SK-N-SH (cell line): ENCODE results near the gene TBC1D19. TPM values are rescaled to one million over a fixed set of nuclear protein-coding genes. Genes with fewer than 3 reads are reported as not detected.
A peak's percentile ranks its signal among the peaks of the same experiment; 100 is the strongest.

Source experiments
- CTCF ChIA-PET: fragments of 300-600, 350-600 bp; formaldehyde crosslinking; extraction: SDS; loops from one replicate; lab custom pipeline; 2021; lab: Yijun Ruan, JAX
- POLR2A ChIA-PET: fragments of 350-600 bp; sonication (Branson Sonifier 250); formaldehyde crosslinking; extraction: SDS; loops from one replicate; lab custom pipeline; 2020; ENCODE audit warnings: antibody characterized with exemption, inconsistent platforms; lab: Yijun Ruan, JAX
- DNase-seq: peaks from one replicate; pipeline ENCODE4 v3.0.0; 2012
- H2AFZ ChIP-seq: fragments of 200-600 bp; sonication (generic); 2 replicates; pipeline ENCODE4 v1.8.1; 2016; ENCODE audit warnings: antibody characterized with exemption, mild to moderate bottlenecking, low read depth
- H3F3A ChIP-seq: fragments of 200-600 bp; sonication (generic); replicated peaks from 2 replicates; pipeline ENCODE3; 2016; ENCODE audit warnings: antibody characterized with exemption, mild to moderate bottlenecking; ENCODE audit not compliant: insufficient read depth
- H3K27ac ChIP-seq, 2 experiments: fragments of 200-500 bp in 1 of 2; fragments of 200-600 bp in 1 of 2; sonication (Bioruptor generic) in 1 of 2; sonication (generic), shearing (Covaris generic) in 1 of 2; 2 replicates each; pipeline versions ENCODE4 v1.5.1 to v1.6.1; 2014 to 2016; ENCODE audit warnings: low read depth in 2 of 2, inconsistent platforms in 1 of 2, low read length in 1 of 2, mild to moderate bottlenecking in 1 of 2, mixed read lengths in 1 of 2
- H3K27me3 ChIP-seq: fragments of 200-600 bp; sonication (generic), shearing (Covaris generic); 2 replicates; pipeline ENCODE4 v1.6.1; 2016; ENCODE audit warnings: mixed run types; ENCODE audit not compliant: insufficient read depth
- H3K36me3 ChIP-seq, 2 experiments: fragments of 200-500 bp in 1 of 2; fragments of 200-600 bp in 1 of 2; sonication (Bioruptor generic) in 1 of 2; sonication (generic) in 1 of 2; replicated peaks in 1 of 2; 2 replicates each; pipeline versions ENCODE3 to v1.5.1; 2014 to 2016; ENCODE audit warnings: low read length in 1 of 2, mild to moderate bottlenecking in 1 of 2; ENCODE audit not compliant: insufficient read depth in 2 of 2, control insufficient read depth in 1 of 2
- H3K4me1 ChIP-seq, 2 experiments: fragments of 200-500 bp in 1 of 2; fragments of 200-600 bp in 1 of 2; sonication (Bioruptor generic) in 1 of 2; sonication (generic), shearing (Covaris generic) in 1 of 2; 2 replicates each; pipeline versions ENCODE4 v1.5.1 to v1.6.1; 2014 to 2016; ENCODE audit warnings: low read depth in 1 of 2, low read length in 1 of 2, mixed run types in 1 of 2; ENCODE audit not compliant: insufficient read depth in 2 of 2, control insufficient read depth in 1 of 2
- H3K4me2 ChIP-seq: fragments of 200-600 bp; sonication (generic), shearing (Covaris generic); 2 replicates; pipeline ENCODE4 v1.6.1; 2017; ENCODE audit warnings: mixed run types
- H3K4me3 ChIP-seq, 2 experiments: fragments of 200-500 bp in 1 of 2; fragments of 200-600 bp in 1 of 2; sonication (Bioruptor generic) in 1 of 2; sonication (generic), shearing (Covaris generic) in 1 of 2; 2 replicates each; pipeline versions ENCODE4 v1.5.1 to v1.8.1; 2014 to 2016; ENCODE audit warnings: low read depth in 2 of 2, inconsistent platforms in 1 of 2, low read length in 1 of 2, mild to moderate bottlenecking in 1 of 2, mixed read lengths in 1 of 2, moderate library complexity in 1 of 2
- H3K79me2 ChIP-seq: fragments of 200-600 bp; sonication (generic); 2 replicates; pipeline ENCODE4 v1.8.1; 2017; ENCODE audit warnings: mild to moderate bottlenecking; ENCODE audit not compliant: insufficient read depth
- H3K9ac ChIP-seq: fragments of 200-600 bp; sonication (generic); 2 replicates; pipeline ENCODE4 v1.6.1; 2017; ENCODE audit warnings: mixed run types
- H3K9me2 ChIP-seq: fragments of 200-600 bp; sonication (generic); 2 replicates; pipeline ENCODE4 v1.6.1; 2017; ENCODE audit warnings: mixed run types
- H3K9me3 ChIP-seq: fragments of 200-600 bp; sonication (generic); 2 replicates; pipeline ENCODE4 v1.6.1; 2017; ENCODE audit warnings: mixed run types, mild to moderate bottlenecking, moderate library complexity
- H4K20me1 ChIP-seq: fragments of 200-600 bp; sonication (generic); 2 replicates; pipeline ENCODE4 v1.6.1; 2017; ENCODE audit warnings: mild to moderate bottlenecking, mixed run types; ENCODE audit not compliant: insufficient read depth
- ELF1 ChIP-seq: IDR thresholded peaks from 2 replicates; pipeline ENCODE4 v1.4.0; 2012
- EZH2phosphoT487 ChIP-seq: fragments of 200-600 bp; sonication (generic); IDR thresholded peaks from 2 replicates; pipeline ENCODE4 v1.6.1; 2017; ENCODE audit warnings: low read depth, mixed run types, mild to moderate bottlenecking, antibody characterized with exemption, moderate library complexity, borderline replicate concordance
- FOXJ3 ChIP-seq: sonication (generic); formaldehyde crosslinking; IDR thresholded peaks from 2 replicates; pipeline ENCODE4 v1.5.1; 2020; ENCODE audit warnings: mild to moderate bottlenecking, missing genetic modification reagents
- FOXM1 ChIP-seq: IDR thresholded peaks from 2 replicates; pipeline ENCODE4 v1.4.0; 2012; ENCODE audit warnings: low read depth, mild to moderate bottlenecking
- GATA2 ChIP-seq: sonication (generic); formaldehyde crosslinking; IDR thresholded peaks from 2 replicates; pipeline ENCODE4 v1.5.0; 2020; ENCODE audit warnings: mild to moderate bottlenecking, missing genetic modification reagents
- MEF2A ChIP-seq: IDR thresholded peaks from 2 replicates; pipeline ENCODE4 v1.4.0; 2012; ENCODE audit warnings: low read depth, borderline replicate concordance
- MXI1 ChIP-seq: IDR thresholded peaks from 2 replicates; pipeline ENCODE4 v1.6.1; 2012; ENCODE audit warnings: mild to moderate bottlenecking, low read depth, low read length, improper control_type of control experiment
- POLR2AphosphoS5 ChIP-seq: IDR thresholded peaks from 2 replicates; pipeline ENCODE4 v1.6.1; 2012; ENCODE audit warnings: low read depth, low read length
- RAD21 ChIP-seq: IDR thresholded peaks from 2 replicates; pipeline ENCODE4 v1.6.1; 2012; ENCODE audit warnings: mild to moderate bottlenecking, low read length
- RCOR1 ChIP-seq: fragments of 150-350 bp; IDR thresholded peaks from 2 replicates; pipeline ENCODE4 v1.6.1; 2017; ENCODE audit warnings: antibody characterized with exemption, low read length
- SIN3A ChIP-seq: IDR thresholded peaks from 2 replicates; pipeline ENCODE4 v1.6.1; 2012; ENCODE audit warnings: low read depth, mild to moderate bottlenecking, low read length, moderate library complexity, borderline replicate concordance
- SMC3 ChIP-seq: IDR thresholded peaks from 2 replicates; pipeline ENCODE4 v1.6.1; 2012; ENCODE audit warnings: low read depth, low read length, improper control_type of control experiment
- TAF1 ChIP-seq: IDR thresholded peaks from 2 replicates; pipeline ENCODE4 v1.6.1; 2012; ENCODE audit warnings: low read depth, mild to moderate bottlenecking, low read length, moderate library complexity, borderline replicate concordance
- TEAD4 ChIP-seq: IDR thresholded peaks from 2 replicates; pipeline ENCODE4 v1.4.0; 2012; ENCODE audit warnings: mild to moderate bottlenecking, borderline replicate concordance; ENCODE audit not compliant: insufficient read depth
- YY1 ChIP-seq: IDR thresholded peaks from 2 replicates; pipeline ENCODE4 v1.4.0; 2012; ENCODE audit warnings: low read depth, mild to moderate bottlenecking
- whole genome bisulfite sequencing: methylation state at CpG from one replicate; pipeline ENCODE4 v1.1.6; 2017; ENCODE audit warnings: low lambda C conversion rate; 5-methylcytosine and 5-hydroxymethylcytosine counted together
- polyA plus RNA-seq, 3 experiments: library from polyadenylated mRNA; depleted of rRNA; stranded (reverse); fragments of >200 nt; gene quantifications; 2 replicates each; pipeline ENCODE4 v1.2.3, GENCODE V29; 2012
- TF ChIP-seq, protein P1 (sequence below): fragments of 200-600 bp; sonication (generic); IDR thresholded peaks from 2 replicates; pipeline ENCODE4 v1.6.1; 2017; ENCODE audit warnings: antibody characterized with exemption, mild to moderate bottlenecking, moderate library complexity
- TF ChIP-seq, protein P2 (sequence below): fragments of 150-350 bp; IDR thresholded peaks from 2 replicates; pipeline ENCODE4 v1.6.1; 2017; ENCODE audit warnings: antibody characterized with exemption, low read length, low read depth, borderline replicate concordance
- TF ChIP-seq, protein P3 (sequence below): fragments of 150-350 bp; IDR thresholded peaks from 2 replicates; pipeline ENCODE4 v1.6.1; 2016; ENCODE audit warnings: mild to moderate bottlenecking, low read depth, low read length
- TF ChIP-seq, protein P4 (sequence below): IDR thresholded peaks from 2 replicates; pipeline ENCODE4 v1.4.0; 2012; ENCODE audit warnings: low read depth

Gene TBC1D19
- polyA plus RNA-seq, 1 of the 3 experiments (the other 2 are of a cell fraction): 4.2 TPM

DNA sequence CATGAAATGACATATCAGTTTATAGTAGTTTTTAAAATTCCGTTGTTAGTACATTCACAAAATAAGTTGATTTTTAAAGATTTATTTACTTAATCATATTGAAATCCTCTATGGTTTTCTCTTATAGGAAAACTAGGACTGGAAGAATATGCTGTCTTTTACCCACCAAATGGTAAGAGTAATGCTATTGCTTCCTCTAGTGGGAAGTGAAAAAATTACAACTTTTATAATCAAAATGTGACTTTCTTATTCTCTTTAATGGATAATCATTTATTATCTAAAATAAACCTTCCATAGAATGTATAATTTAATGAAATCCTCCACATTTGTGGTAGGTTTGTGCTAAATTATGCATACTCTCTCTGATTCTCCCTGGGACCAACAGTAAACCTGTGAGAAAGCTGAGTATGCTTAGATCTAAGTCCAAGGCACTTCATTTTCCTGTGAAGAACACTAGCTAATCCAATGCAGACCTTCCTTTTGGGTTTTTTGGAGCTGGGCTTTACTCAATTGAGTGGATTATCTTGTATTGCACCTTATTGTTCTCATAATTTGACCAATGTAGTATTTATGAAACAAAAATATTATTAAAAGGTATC is 136.2 kb downstream of the TBC1D19 start:
- Histone ChIP-seq H3K27me3 (no peaks in the 10 kb centered on the region), H3K79me2 (no peaks in the 10 kb centered on the region), H3K9me3 (no peaks in the 10 kb centered on the region), H4K20me1 (no peaks in the 10 kb centered on the region), H3K4me3 (no peak overlapping the region; a peak in 1 of 4 replicates), H3K9me2 (no peaks in the 10 kb centered on the region), H3K27ac (no peak overlapping the region), H3F3A (no peaks in the 10 kb centered on the region), H3K4me2 (no peak overlapping the region), H3K4me1 (no peaks in the 10 kb centered on the region), H3K9ac (no peak overlapping the region), H3K36me3 (peaks cover 4 to 6% of the 10 kb centered on the region in 2 experiments), H2AFZ (no peak overlapping the region)
- DNase-seq: peak; percentile 12
- WGBS: 30% methylated on average over 1 of the region's 1 CpG
- TF ChIP-seq, protein P1, sequence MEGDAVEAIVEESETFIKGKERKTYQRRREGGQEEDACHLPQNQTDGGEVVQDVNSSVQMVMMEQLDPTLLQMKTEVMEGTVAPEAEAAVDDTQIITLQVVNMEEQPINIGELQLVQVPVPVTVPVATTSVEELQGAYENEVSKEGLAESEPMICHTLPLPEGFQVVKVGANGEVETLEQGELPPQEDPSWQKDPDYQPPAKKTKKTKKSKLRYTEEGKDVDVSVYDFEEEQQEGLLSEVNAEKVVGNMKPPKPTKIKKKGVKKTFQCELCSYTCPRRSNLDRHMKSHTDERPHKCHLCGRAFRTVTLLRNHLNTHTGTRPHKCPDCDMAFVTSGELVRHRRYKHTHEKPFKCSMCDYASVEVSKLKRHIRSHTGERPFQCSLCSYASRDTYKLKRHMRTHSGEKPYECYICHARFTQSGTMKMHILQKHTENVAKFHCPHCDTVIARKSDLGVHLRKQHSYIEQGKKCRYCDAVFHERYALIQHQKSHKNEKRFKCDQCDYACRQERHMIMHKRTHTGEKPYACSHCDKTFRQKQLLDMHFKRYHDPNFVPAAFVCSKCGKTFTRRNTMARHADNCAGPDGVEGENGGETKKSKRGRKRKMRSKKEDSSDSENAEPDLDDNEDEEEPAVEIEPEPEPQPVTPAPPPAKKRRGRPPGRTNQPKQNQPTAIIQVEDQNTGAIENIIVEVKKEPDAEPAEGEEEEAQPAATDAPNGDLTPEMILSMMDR: peak; percentile 91
- TF ChIP-seq SIN3A: no peak
- no peak for TF ChIP-seq MEF2A
- TF ChIP-seq TEAD4: no peak
- peak; percentile 63 for TF ChIP-seq SMC3
- no peak for TF ChIP-seq FOXM1
- TF ChIP-seq MXI1: no peak
- no peak for TF ChIP-seq GATA2 (CRISPR knock-in tag)
- TF ChIP-seq EZH2phosphoT487: no peak
- no peak for TF ChIP-seq TAF1
- TF ChIP-seq RCOR1: no peak
- TF ChIP-seq, protein P2, sequence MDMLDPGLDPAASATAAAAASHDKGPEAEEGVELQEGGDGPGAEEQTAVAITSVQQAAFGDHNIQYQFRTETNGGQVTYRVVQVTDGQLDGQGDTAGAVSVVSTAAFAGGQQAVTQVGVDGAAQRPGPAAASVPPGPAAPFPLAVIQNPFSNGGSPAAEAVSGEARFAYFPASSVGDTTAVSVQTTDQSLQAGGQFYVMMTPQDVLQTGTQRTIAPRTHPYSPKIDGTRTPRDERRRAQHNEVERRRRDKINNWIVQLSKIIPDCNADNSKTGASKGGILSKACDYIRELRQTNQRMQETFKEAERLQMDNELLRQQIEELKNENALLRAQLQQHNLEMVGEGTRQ: no peak
- TF ChIP-seq ELF1: no peak
- no peak for TF ChIP-seq YY1
- TF ChIP-seq, protein P3, sequence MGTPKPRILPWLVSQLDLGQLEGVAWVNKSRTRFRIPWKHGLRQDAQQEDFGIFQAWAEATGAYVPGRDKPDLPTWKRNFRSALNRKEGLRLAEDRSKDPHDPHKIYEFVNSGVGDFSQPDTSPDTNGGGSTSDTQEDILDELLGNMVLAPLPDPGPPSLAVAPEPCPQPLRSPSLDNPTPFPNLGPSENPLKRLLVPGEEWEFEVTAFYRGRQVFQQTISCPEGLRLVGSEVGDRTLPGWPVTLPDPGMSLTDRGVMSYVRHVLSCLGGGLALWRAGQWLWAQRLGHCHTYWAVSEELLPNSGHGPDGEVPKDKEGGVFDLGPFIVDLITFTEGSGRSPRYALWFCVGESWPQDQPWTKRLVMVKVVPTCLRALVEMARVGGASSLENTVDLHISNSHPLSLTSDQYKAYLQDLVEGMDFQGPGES: no peak
- no peak for TF ChIP-seq POLR2AphosphoS5
- TF ChIP-seq, protein P4, sequence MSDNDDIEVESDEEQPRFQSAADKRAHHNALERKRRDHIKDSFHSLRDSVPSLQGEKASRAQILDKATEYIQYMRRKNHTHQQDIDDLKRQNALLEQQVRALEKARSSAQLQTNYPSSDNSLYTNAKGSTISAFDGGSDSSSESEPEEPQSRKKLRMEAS: no peak
- peak; percentile 83 for TF ChIP-seq RAD21
- no peak for TF ChIP-seq FOXJ3 (CRISPR knock-in tag)
- ChIA-PET CTCF (interaction anchor here (0.6 to 3.4 kb wide), 12 partner anchors 9 to 687 kb away, joined by 3 to 43 read pairs (median 3); no protein-coding TSS in a partner anchor), POLR2A (no interaction called here)
